ENCODE results near the gene GPR119.

DNA sequence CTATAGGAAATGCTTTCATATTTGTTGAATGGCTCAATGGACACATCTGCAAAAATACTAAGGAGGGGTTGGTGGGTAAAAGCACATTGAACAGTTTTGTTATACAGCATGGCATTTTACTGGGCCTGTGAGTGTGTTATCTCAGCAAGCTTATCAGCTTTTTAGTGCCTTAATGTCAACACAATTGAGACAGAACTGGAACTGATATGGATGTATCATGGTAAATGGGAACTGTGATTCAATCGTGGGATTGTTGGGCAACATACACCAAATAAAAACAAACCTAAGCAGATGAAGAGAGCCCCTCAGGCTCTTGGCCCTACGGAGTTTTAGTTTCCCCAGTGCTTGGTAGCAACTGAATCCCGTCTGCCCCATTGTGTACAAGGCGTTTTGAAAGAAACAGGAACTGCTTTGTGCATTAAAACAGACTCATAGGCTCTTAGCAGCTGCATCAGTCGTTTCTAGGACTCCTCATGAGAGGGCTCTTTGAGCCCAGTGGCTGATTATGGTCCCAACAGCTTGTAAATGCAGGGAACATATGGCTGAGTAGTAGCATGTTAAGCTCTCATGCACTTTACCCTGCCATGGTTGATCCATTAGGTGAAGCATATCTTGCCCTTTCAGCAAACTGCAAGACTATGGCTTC, 7.3 kb downstream of the GPR119 start:
- TF ChIP-seq POLR2A (IDR thresholded peaks at IDR 0.05), result no peak
- TF ChIP-seq, protein P1, sequence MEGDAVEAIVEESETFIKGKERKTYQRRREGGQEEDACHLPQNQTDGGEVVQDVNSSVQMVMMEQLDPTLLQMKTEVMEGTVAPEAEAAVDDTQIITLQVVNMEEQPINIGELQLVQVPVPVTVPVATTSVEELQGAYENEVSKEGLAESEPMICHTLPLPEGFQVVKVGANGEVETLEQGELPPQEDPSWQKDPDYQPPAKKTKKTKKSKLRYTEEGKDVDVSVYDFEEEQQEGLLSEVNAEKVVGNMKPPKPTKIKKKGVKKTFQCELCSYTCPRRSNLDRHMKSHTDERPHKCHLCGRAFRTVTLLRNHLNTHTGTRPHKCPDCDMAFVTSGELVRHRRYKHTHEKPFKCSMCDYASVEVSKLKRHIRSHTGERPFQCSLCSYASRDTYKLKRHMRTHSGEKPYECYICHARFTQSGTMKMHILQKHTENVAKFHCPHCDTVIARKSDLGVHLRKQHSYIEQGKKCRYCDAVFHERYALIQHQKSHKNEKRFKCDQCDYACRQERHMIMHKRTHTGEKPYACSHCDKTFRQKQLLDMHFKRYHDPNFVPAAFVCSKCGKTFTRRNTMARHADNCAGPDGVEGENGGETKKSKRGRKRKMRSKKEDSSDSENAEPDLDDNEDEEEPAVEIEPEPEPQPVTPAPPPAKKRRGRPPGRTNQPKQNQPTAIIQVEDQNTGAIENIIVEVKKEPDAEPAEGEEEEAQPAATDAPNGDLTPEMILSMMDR (IDR thresholded peaks at IDR 0.05 in 8 of 11, conservative IDR thresholded peaks at IDR 0.05 in 3 of 11), result no peak
